GM10847 (cell line): ENCODE results near the gene CPM.

ENCODE experiments used
- POLR2A ChIP-seq: IDR thresholded peaks from 2 replicates; pipeline ENCODE4 v1.6.1; 2011; ENCODE audit not compliant: insufficient read length; ENCODE audit errors: extremely low read depth

CPM gene

GRCh38 chr12:68901145-68901544, 31.8 kb downstream of the CPM start:
- TF ChIP-seq POLR2A: no peak

GRCh38 chr12:68900241-68900640, 32.7 kb downstream of the CPM start:
- TF ChIP-seq POLR2A: no peak

GRCh38 chr12:68899251-68899771, 33.7 kb downstream of the CPM start:
- no peak for TF ChIP-seq POLR2A

DNA sequence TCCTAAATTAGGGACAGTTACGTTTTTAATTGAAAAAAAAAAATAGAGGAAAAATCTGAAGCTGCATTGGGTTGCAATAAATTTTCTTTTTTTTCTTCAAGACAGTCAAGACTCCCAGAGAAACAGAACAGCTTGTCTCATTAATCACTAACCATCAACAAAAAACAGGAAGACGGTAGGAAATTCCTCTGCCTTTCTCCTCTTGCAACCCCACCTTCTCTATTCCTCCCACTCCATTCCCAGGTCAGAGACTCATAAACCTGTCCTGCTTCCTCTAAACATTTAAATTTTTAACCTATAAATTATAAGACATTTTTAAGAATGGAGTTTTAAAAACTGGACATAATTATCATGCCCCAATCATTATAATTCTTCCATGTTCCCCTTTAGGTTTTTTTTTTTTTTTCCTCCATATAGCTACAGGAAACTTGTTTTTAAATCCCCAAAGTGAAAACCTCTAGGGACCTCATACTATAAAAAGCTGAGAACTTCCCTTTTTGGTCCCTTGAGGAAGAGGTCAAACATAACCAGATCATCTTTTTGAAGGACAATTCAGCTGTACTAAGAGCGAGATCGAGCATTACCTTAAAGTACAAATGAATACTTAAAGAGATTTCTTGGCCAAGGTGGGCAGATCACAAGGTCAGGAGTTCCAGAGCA, 36.0 kb downstream of the CPM start:
- no peak for TF ChIP-seq POLR2A

- no peak for TF ChIP-seq POLR2A
Measured at GRCh38 chr12:68894276-68894855, 38.6 kb downstream of the CPM start.

DNA sequence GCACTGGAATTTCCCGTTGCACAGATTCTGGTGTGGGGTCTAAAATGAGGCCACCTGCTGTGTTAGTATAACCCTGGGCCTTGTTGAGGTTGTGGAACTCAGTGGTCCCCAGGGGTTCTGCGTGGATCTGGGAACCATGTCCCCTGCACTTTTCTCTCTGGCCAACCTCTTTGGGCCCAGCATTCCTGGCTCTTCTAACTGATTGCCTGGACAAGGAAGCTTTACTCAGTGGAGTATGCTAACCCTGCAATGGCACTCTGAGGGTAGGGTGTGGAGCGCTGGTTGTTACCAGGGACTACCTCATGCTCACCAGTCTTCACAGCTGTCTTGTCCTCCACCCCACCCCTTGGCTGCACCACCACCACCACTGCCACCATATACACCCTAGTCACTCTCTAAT, 39.2 kb downstream of the CPM start:
- no peak for TF ChIP-seq POLR2A

GRCh38 chr12:68893201-68893600, 39.8 kb downstream of the CPM start:
- no peak for TF ChIP-seq POLR2A

DNA sequence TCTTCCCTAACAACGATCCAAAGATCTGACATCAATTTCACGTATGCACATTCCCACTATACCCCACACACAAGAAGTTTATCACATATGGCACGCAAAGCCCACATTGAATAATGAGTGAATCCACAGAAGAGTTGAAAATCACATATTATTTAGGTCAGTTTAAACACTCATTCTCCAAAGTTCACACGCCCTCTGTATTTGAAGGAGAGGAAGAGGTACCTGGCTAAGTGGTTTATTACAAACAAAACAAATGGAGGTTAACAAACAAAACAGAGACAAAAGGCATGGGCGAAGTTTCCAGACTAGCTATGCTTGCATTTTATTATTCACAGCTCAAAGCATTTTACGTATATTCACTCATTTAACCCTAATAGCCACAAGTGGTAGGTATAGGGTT, 41.8 kb downstream of the CPM start:
- no peak for TF ChIP-seq POLR2A

DNA sequence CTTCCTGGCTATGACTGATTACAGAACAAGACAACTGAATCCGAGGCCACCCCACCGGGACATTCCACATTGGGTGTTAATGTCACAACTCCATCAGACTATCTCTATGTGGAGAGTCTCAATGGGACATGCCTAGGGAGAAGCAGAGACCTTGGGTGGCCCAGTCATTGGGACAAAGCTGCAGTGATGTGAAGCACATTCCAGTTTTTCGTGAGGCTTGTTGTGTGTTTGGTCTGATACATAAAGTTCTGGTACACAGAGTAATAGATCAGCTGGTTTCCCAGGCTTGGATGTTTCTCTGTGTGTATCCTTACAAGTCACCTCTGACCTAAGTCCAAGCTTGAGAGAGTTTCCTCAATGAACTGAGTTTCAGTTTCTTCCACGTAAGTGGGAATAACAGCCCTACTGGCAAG, 42.3 kb downstream of the CPM start:
- TF ChIP-seq POLR2A: no peak

DNA sequence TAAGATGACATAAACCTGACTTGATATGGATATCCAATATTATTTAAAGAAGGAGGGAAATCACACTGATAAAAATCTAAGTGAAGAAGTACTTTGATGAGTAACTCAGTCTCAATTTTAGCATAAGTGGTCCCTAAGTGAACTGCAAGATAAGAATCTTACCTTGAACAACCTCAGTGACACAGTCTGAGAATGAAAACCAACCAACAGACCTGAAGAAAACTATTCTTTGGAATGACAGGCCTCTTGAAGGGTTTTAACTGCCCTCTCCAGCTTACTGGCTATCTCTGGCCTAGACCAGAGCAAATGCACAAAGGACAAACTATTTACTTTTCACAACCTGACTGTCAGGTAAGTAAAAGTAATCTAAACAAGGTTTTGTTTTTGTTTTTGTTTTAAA, 44.7 kb downstream of the CPM start:
- TF ChIP-seq POLR2A: no peak

- TF ChIP-seq POLR2A: no peak
Measured at GRCh38 chr12:68887641-68888040, 45.3 kb downstream of the CPM start.

- TF ChIP-seq POLR2A: no peak
Measured at GRCh38 chr12:68886636-68887572, 46.1 kb downstream of the CPM start.

- TF ChIP-seq POLR2A: no peak
Measured at GRCh38 chr12:68885381-68885780, 47.6 kb downstream of the CPM start.

DNA sequence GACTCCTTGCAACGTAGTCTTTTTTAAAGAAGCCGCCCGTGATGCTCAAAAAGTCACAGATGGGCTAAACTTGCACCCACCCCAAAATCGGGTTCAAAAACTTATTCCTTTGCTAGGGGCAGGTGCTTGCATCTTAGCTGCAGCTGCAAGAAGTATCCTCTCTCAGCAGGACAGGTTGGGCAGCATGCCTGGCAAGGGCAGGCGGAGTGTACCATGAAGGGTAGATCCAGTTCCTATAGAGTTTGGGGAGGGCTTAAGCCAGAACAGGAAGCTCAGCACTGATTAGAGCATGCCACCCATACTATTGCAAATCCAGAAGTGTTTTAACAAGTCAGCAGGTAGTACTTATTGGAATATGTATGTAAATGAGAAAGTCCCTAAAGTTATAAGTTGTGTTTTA, 48.7 kb downstream of the CPM start:
- TF ChIP-seq POLR2A: no peak

- TF ChIP-seq POLR2A: no peak
Measured at GRCh38 chr12:68883151-68883550, 49.8 kb downstream of the CPM start.
